NCI-H2227 treated with DMSO at 0.1 percent for 48 hours (cell line): ENCODE results near the gene SNRNP25.
A peak's percentile ranks its signal among the peaks of the same experiment; 100 is the strongest.

Experiments
- DNase-seq: peaks from one replicate; lab custom pipeline; 2025; lab: John Stamatoyannopoulos, UW

SNRNP25 gene

GRCh38 chr16:78444-79150 lies 25.0 kb downstream of the SNRNP25 start:
- DNase-seq, result no peak

DNA sequence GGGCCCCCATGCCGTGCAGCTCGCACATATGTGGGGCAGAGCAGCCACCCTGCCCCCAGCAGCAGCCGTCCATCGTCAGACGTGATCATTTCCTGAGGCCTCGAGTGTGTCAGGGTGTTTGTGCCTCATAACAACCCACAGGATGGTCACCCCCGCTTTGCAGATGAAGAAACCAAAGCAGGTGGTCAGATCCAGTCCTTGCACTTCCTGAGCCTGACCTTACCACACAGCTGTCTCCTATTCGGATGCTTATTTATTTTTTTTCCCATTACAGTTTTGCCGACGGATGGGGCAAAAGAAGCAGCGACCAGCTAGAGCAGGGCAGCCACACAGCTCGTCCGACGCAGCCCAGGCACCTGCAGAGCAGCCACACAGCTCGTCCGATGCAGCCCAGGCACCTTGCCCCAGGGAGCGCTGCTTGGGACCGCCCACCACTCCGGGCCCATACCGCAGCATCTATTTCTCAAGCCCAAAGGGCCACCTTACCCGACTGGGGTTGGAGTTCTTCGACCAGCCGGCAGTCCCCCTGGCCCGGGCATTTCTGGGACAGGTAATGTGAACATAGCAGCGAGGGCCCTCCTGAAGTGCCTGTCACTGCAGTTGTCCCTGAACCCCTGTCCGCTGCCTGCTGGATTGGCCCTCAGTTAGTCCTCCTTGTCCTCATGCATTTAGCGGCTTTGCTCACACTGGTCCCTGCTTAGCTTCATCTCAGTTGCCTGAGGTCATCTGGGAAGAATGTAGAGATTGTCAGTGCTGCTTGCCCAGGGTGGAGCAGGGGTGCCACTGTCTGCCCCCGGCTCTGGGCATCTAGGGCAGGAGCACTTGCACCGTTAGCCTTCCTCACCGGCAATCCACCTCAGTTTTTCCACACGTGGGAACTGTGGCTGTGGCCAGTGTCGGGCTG lies 25.8 kb downstream of the SNRNP25 start:
- no peak for DNase-seq

GRCh38 chr16:83060-83603 lies 29.5 kb downstream of the SNRNP25 start:
- DNase-seq, result no peak

DNA sequence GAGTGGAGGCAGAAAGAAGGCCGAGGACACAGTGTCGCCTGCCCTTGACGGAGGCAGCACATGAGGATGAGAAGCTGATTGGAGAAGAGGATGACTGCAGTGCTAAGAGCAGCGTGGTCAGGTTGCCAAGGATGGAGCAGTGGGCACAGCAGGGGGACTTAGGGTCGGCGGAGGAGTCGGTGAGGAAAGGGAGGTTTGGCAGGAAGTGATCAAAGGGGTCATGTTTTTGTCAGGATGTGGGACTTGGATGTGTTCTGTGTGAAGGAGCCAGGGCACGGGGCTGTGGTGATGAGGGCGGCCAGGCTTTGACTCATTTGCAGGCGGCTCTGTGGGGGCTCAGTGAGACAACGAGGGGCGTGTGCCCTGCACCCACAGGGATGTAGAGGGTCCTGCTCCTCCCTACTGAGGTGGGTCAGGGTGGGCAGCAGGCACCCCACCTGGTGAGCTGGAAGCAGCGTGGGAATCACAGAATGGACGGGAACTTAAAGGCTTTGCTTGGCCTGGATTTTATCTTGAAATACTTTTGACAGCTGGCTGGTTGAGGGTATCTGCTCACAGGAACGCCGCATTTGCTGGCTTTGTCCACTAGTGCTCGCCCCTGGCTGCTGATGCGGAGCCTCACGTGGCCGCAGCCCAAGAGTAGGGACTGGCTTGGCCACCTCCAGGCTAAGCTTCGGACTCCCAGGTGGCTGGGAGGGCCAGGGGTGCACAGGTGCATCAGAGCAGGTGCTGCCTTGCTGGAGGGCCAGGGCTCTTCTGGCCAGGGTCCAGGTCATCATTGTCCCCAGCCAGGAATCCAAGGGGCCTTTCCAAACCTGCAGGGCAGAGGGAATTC lies 30.4 kb downstream of the SNRNP25 start:
- no peak for DNase-seq

DNA sequence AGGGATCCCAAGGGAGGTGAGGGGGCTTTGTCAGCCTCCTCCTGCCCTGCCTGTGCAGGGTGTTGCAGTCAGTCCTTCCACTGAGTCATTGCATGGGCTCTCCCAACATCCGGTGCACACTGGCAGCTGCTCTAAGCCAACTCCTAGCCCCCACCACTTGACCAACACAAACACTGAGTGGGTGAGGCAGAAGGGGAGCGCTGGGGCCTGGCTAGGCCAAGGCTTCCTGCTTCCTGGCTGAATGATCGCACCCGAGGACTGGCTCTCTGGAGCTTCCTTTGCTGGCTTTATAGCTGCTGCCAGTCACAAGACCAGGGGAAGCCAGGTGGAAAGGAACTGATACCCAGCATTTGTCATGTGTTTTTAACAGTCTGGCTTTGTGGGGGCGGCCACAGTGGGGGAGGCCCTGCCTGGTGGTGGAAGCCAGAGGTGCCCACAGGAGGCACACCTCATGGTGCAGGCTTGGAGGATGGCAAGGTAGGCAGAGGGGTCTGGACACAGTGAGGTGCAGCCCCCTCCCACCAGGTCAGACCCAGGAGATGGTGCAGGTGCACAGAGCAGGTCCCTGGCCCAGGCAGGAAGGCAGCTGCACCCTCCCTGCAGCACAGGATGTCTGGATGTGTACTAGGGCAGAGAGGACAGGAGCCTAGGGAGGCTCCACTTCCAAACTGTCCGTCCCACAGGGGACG lies 31.2 kb downstream of the SNRNP25 start:
- DNase-seq, result no peak

GRCh38 chr16:85407-85782 lies 31.8 kb downstream of the SNRNP25 start:
- DNase-seq, result no peak

DNA sequence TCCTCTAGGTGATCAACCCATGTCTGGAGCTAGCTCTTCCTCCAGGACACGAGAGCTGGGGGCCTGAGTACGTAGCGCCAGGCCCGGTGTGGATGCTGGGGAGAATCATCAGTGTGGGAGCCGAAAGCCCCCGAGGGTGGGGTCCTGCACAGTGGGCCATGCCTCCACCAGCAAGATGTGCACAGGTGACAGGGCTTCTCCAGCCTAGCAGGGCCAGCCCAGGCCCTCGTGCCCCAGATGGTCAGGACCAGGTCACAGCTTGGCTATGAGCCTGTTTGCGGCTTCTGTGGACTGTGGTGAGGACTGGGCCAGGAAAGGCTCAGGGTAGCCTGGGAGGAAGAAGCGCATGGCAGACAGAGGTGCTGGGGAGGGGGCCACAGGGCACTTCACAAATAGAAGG lies 32.2 kb downstream of the SNRNP25 start:
- DNase-seq, result no peak

DNA sequence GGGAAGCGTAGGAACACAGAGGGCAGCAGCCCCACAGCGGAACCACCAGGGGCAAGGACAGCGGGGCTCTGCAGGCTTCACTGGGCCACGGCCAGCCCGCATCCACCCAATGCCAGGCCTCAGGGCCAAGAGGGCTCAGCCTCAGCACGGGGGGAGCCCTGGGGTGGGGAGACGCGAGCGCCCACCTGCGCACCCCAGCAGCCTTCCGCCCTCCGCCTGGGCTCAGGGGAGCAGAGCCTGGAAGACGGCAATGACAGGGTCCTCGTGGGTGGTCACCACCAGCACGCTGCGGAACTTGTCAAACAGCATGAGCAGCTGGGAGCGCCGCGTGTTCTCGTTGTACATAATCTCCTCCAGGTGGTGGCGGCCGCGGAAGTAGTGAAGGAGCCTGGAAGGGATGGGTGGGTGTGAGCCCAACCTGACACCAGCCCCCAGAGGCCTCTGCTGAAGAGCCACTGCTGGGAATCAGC lies 32.9 kb downstream of the SNRNP25 start:
- no peak for DNase-seq

DNA sequence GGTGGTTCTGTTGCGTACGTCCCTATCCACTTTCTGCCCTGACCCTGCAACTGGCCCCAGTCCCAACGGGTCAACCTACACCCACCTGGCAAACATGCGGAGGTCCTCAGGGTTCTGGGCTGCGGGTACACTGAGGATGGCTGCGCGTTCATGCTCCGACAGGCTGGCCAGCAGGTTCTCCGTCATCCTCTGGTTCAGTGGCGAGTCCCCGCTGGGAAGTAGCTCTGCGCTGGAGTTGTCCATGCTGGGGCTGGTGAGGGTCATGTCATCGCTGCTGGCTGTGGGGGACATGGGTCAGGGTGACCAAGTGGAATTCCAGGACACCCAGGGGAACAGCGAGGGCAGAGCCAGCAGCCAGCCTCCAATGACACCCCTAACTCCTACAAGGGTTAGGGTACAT lies 35.0 kb downstream of the SNRNP25 start:
- DNase-seq, result no peak

GRCh38 chr16:89391-90302 lies 36.0 kb downstream of the SNRNP25 start:
- DNase-seq, result no peak

DNA sequence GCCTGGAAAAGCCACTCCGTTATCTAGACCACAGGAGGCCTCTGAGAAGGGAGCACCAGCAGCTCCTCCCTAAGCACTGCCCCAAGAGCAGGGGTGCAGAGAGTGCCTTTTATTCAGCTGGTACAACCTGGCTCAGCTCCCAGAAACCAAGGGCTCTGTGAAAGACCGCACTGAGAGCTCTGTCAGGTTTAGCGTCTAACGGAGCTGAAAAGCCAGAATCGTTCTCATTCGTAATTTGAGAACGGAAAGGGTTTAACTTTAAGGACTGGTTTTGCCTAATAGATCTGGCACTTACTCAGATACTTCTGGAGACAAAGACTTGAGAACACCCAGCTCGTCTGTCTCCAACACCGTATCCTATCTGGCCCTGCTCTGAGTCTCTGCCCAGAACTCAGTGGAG lies 37.9 kb downstream of the SNRNP25 start:
- DNase-seq, result no peak

- DNase-seq, result no peak
Observed at GRCh38 chr16:92431-93339, 39.1 kb downstream of the SNRNP25 start.

DNA sequence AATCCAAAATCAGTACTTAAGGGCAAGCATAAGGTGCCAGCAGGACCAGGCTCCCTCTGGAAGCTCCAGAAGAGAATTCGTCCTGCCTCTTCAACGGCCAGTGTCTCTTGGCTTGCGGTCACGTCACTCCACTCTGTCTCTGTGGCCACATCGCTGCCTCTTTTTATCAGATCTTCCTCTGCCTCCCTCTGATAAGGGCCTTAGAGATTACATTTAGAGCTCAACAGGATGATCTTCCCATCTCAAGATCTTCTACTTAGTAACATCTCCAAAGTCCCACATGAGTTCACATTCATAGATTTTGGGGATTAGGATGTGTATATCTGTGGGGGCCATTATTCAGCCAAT lies 41.3 kb downstream of the SNRNP25 start:
- DNase-seq, result no peak

GRCh38 chr16:96935-97381 lies 43.3 kb downstream of the SNRNP25 start:
- peak; percentile 14 for DNase-seq

- DNase-seq, result no peak
Observed at GRCh38 chr16:97822-98221, 44.2 kb downstream of the SNRNP25 start.

GRCh38 chr16:100989-101388 lies 47.4 kb downstream of the SNRNP25 start:
- no peak for DNase-seq

DNA sequence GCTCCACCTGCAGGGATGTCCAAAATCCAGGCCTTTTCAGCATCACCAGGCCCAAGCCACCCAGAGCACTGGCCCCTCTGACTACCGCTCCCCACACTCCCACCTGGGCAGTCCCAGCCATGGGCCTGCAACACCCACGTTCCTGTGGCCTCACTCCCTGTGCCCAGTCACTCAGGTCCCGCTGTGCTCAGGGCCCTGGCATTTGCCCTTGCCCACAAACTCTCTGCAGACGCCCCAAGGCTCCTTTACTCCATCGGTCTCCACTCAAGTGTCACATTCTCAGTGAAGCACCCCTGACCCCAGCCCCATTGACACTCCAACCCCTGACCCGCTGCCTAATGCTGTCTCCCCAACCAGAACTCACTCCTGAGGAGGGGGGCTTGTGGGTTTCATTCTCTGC lies 48.0 kb downstream of the SNRNP25 start:
- no peak for DNase-seq

DNA sequence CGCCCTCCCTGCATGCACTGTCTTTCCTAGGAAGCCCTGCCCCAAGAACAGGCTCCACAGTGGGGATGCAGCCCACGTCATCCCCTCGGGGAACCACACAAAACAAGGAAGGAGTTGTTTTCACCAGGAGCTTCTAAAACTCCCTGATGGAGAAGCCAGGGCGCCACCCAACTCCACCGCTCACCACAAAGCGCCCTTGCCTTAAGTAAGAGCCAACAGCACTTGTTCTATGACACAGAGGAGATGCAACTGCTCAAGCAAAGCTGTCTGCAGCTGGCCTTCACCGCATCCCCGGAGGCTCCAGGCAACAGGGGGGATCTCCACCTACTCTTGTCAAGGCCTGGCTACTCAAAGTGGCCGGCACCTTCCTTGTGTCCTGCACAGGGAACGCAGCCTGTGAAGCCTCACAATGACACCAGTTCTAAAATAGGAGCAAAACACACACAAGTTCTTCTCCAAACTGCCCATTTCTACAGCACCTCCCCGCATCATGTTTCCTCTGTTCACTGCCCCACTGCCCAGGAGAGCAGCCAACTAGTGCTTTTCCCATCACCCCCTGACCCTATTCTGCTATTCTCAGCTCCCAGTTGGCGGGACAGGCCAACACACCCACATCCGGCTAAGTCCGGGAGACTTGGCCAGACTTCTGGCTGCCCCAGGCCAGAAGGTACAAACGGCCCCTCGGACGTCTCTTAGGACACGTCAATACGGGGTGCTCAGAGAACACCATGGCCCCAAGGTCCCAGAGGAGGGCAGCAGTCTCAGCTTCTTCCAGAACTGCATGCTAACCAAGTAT lies 48.6 kb downstream of the SNRNP25 start:
- DNase-seq, result no peak

DNA sequence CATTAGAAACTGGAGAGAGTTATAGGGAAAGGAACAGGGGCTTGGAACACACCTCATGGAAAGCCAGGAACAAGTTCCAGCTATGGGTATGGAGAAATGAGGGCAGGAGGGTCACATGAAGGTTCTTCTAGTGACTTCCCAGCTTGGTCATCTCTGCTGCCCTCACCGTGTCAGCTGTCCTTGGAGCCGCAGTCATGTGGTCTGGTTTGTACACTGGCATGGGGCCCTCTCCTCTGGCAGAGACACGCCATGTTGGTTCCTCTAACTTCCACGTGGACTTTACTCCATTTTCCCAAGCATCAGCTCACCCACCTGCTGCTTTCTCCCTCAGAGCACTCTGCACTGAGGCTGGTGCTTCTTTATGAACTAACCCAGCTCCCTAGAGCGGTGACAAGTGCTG lies 50.7 kb downstream of the SNRNP25 start:
- DNase-seq, result no peak
